ENCODE measurements around the gene CELF1. TPM values are rescaled to one million over a fixed set of nuclear protein-coding genes. Genes with fewer than 3 reads are reported as not detected.

The CELF1 gene
- total RNA-seq, 2 experiments from 2014 or later: 103 to 111 TPM

DNA sequence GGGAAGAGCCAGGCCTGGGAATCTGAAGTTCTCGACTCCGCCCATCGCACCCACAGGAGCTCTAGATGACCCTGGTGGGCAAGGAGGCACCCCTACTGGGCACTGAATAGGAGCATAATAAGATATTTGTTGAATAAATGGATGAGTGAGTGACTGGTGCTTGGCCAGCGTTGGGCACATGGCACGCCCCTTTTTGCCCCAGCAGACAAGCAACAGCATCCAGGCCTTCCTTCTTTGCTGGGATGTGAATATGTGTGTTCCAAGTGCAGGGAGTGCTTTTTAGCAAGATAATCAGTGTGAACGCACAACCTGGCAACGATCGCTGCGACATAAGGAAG is 443 bp upstream of the CELF1 start:
- peaks cover 4% of the 10 kb centered on the region for H3K36me3 ChIP-seq (ENCODE audit: insufficient read depth, low read length)
- no peaks in the 10 kb centered on the region for H3K9me3 ChIP-seq (ENCODE audit: control insufficient read depth in 1 of 2, insufficient read depth in 1 of 2, low read length in 2 of 2)
- H3K27me3 ChIP-seq (ENCODE audit: control insufficient read depth in 1 of 2, insufficient read depth in 2 of 2, low read length in 2 of 2): no peaks in the 10 kb centered on the region
- H3K9me3 Mint-ChIP-seq: no peaks in the 10 kb centered on the region
- peak in 1 of 14 experiments; percentile 5 for DNase-seq
- H3K27ac ChIP-seq (ENCODE audit: low read depth in 1 of 2, low read length in 2 of 2): no peak overlapping the region
- ChIA-PET CTCF (interaction anchor here (0.6 to 4.3 kb wide), 16 partner anchors 12 to 448 kb away, joined by 3 to 31 read pairs (median 4); partner anchors contain the start of genes KBTBD4, NDUFS3, PSMC3 and PTPMT1), POLR2A (interaction anchor here (0.6 to 2.9 kb wide), 7 partner anchors 12 to 46 kb away, joined by 3 to 38 read pairs (median 4); partner anchors contain the start of genes KBTBD4, NDUFS3 and PTPMT1)
- no peaks in the 10 kb centered on the region for H3K27me3 Mint-ChIP-seq
- peak overlapping the region; percentile 98 for H3K27ac Mint-ChIP-seq
- H3K4me1 ChIP-seq (ENCODE audit: insufficient read depth, low read length): peaks cover 36% of the 10 kb centered on the region
- TF ChIP-seq, protein P1, sequence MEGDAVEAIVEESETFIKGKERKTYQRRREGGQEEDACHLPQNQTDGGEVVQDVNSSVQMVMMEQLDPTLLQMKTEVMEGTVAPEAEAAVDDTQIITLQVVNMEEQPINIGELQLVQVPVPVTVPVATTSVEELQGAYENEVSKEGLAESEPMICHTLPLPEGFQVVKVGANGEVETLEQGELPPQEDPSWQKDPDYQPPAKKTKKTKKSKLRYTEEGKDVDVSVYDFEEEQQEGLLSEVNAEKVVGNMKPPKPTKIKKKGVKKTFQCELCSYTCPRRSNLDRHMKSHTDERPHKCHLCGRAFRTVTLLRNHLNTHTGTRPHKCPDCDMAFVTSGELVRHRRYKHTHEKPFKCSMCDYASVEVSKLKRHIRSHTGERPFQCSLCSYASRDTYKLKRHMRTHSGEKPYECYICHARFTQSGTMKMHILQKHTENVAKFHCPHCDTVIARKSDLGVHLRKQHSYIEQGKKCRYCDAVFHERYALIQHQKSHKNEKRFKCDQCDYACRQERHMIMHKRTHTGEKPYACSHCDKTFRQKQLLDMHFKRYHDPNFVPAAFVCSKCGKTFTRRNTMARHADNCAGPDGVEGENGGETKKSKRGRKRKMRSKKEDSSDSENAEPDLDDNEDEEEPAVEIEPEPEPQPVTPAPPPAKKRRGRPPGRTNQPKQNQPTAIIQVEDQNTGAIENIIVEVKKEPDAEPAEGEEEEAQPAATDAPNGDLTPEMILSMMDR (IDR thresholded peaks at IDR 0.05): no peak
- intact Hi-C loops (cut with DNase I, micrococcal nuclease): loop anchor here (1.0 to 10.0 kb wide), 8 partner anchors 25 to 1706 kb away; partner anchors contain the start of genes ARFGAP2 (in 1 of the 2), CRY2 (in 1 of the 2), FNBP4 (in 1 of the 2) and KBTBD4 (in 1 of the 2)
- H3K36me3 Mint-ChIP-seq (ENCODE audit: low read depth): peaks cover 24% of the 10 kb centered on the region
- peak overlapping the region; percentile 98 for H3K4me3 Mint-ChIP-seq
- peaks cover 48% of the 10 kb centered on the region for H3K4me1 Mint-ChIP-seq (ENCODE audit: low read depth)
- H3K4me3 ChIP-seq (ENCODE audit: low read length): peak overlapping the region; percentile 38
- peak; percentile 8 for ATAC-seq (ENCODE audit: poor library complexity)

DNA sequence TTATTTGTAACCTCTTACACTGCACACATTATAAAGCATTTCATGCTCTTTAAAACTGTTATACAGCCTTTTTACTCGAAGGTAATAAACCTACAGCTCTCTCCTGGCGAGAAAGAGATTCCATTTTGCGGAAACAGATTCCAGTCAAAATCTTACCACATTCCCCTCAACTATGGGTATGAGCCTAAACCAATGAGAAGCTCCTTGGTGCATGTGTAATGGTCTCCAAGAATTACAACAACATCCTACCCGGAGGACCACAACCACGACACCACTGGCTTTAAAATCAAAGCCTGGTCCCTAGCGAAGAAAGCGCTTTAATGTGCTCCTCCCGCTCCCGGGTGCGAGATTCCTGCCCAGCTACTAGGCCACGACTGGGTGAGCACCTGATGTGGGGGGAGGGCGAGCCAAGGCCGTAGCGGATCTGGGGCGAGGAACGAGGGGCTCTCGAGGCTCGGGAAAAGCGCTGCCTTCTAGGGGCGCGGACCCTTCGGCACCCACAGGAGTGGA is 821 bp downstream of the CELF1 start:
- Mint-ChIP-seq H3K27ac (peak overlapping the region; percentile 98), H3K4me3 (peak overlapping the region; percentile 98), H3K4me1 (ENCODE audit: low read depth) (peaks cover 61% of the 10 kb centered on the region), H3K9me3 (no peaks in the 10 kb centered on the region), H3K27me3 (no peaks in the 10 kb centered on the region), H3K36me3 (ENCODE audit: low read depth) (peaks cover 36% of the 10 kb centered on the region)
- H3K27me3 ChIP-seq (ENCODE audit: control insufficient read depth in 1 of 2, insufficient read depth in 2 of 2, low read length in 2 of 2): no peaks in the 10 kb centered on the region
- peak overlapping the region; percentile 99 for H3K4me3 ChIP-seq (ENCODE audit: low read length)
- intact Hi-C loops (cut with DNase I, micrococcal nuclease): loop anchor here (2.0 to 10.0 kb wide), 7 partner anchors 27 to 1705 kb away; partner anchors contain the start of genes ARFGAP2 (in 1 of the 2), CRY2 (in 1 of the 2), FNBP4 (in 1 of the 2) and KBTBD4 (in 1 of the 2)
- POLR2A ChIA-PET: interaction anchor here (0.7 to 2.9 kb wide), 5 partner anchors 13 to 296 kb away, joined by 3 to 38 read pairs (median 8); partner anchors contain the start of genes AGBL2, KBTBD4, NDUFS3 and NUP160
- no peaks in the 10 kb centered on the region for H3K9me3 ChIP-seq (ENCODE audit: control insufficient read depth in 1 of 2, insufficient read depth in 1 of 2, low read length in 2 of 2)
- CTCF ChIA-PET: interaction anchor here (1.3 to 4.3 kb wide), 5 partner anchors 12 to 935 kb away, joined by 3 to 31 read pairs (median 6); partner anchors contain the start of genes ATG13, HARBI1 and PTPMT1
- no peak for ATAC-seq (ENCODE audit: poor library complexity)
- peak in 4 of 14 experiments; percentile 7 to 39 (median 14) for DNase-seq
- H3K36me3 ChIP-seq (ENCODE audit: insufficient read depth, low read length): peaks cover 4% of the 10 kb centered on the region
- TF ChIP-seq, protein P1 (IDR thresholded peaks at IDR 0.05): no peak
- peaks cover 49% of the 10 kb centered on the region for H3K4me1 ChIP-seq (ENCODE audit: insufficient read depth, low read length)
- H3K27ac ChIP-seq (ENCODE audit: low read depth in 1 of 2, low read length in 2 of 2): peak overlapping the region; percentile 78 to 88

DNA sequence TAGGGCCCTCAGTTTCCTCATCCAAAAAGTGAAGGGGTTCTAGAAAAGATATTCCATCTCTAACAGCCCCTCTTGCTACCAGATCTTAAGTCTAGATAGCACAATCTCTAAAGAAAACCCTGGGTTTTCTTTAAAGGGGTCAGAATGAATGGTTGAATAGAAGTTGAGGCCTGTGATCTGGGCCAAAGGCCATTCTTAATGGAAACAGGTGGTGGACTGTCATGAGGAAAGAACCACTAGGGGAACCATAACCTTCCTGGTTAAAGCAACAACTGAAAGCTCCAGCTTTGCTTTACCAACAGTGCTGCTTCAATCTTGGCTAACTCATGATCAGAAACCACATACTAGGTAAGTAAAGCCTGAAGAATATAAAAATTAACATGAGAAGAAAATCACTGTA is 1.8 kb downstream of the CELF1 start:
- peak in 3 of 14 experiments; percentile 27 to 44 (median 41) for DNase-seq
- Mint-ChIP-seq H3K27ac (peak overlapping the region; percentile 98), H3K36me3 (ENCODE audit: low read depth) (peaks cover 38% of the 10 kb centered on the region), H3K9me3 (no peaks in the 10 kb centered on the region), H3K4me1 (ENCODE audit: low read depth) (peaks cover 68% of the 10 kb centered on the region), H3K27me3 (no peaks in the 10 kb centered on the region), H3K4me3 (peak overlapping the region; percentile 98)
- no peak for ATAC-seq (ENCODE audit: poor library complexity)
- H3K27me3 ChIP-seq (ENCODE audit: control insufficient read depth in 1 of 2, insufficient read depth in 2 of 2, low read length in 2 of 2): no peaks in the 10 kb centered on the region
- peak overlapping the region; percentile 99 for H3K4me3 ChIP-seq (ENCODE audit: low read length)
- intact Hi-C loops (cut with DNase I, micrococcal nuclease): loop anchor here (5.0 to 10.0 kb wide), 3 partner anchors 44 to 1704 kb away; partner anchors contain the start of genes ARFGAP2 (in 1 of the 2) and CRY2 (in 1 of the 2)
- H3K4me1 ChIP-seq (ENCODE audit: insufficient read depth, low read length): peaks cover 57% of the 10 kb centered on the region
- peaks cover 4% of the 10 kb centered on the region for H3K36me3 ChIP-seq (ENCODE audit: insufficient read depth, low read length)
- POLR2A ChIA-PET: interaction anchor here (2.0 to 2.9 kb wide), 2 partner anchors 14 to 164 kb away, joined by 8 to 38 read pairs; partner anchors contain the start of genes AGBL2 and PTPMT1
- TF ChIP-seq, protein P1 (IDR thresholded peaks at IDR 0.05): peak; percentile 20
- H3K9me3 ChIP-seq (ENCODE audit: control insufficient read depth in 1 of 2, insufficient read depth in 1 of 2, low read length in 2 of 2): no peaks in the 10 kb centered on the region
- CTCF ChIA-PET: interaction anchor here (1.3 to 4.3 kb wide), 4 partner anchors 11 to 934 kb away, joined by 3 to 31 read pairs (median 5); partner anchors contain the start of genes ATG13 and HARBI1
- H3K27ac ChIP-seq (ENCODE audit: low read depth in 1 of 2, low read length in 2 of 2): peak overlapping the region in 1 of 2 donors; percentile 88
